ENCODE results near the gene SMPD3. TPM values are rescaled to one million over a fixed set of nuclear protein-coding genes. Genes with fewer than 3 reads are reported as not detected.

The SMPD3 gene
- total and polyA plus RNA-seq, 9 donors = 0.40 to 31.4 (median 2.2) TPM

DNA sequence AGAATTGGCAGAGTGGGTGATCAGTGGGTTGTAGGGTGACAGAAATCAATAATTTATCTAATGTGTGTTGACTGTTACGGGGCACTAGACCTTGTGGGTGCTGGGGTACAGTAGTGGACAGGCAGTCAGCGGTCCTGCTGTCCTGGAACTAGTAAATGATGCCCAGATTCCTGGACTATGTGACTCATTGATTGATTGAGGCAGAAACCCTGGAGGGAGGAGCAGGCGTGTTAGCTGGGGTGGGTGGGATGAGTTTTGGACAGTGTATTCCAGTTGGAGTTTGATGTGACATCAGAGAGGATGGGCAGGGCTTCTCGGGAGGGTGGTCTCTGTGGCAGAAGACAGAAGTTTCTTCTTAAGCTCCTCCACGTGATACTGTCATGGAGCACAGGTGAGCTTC is 113.1 kb downstream of the SMPD3 start:
- H3K36me3 ChIP-seq = no peaks in the 10 kb centered on the region
- no peak overlapping the region for H3K4me3 ChIP-seq
- H3K4me1 ChIP-seq (ENCODE audit: insufficient read depth) = no peaks in the 10 kb centered on the region
- intact Hi-C loops (cut with DNase I) = no loop called here
- no peaks in the 10 kb centered on the region for H3K27me3 ChIP-seq
- TF ChIP-seq POLR2A (IDR thresholded peaks at IDR 0.05) (no peak), EP300 (IDR thresholded peaks at IDR 0.05) (no peak)
- TF ChIP-seq, protein P1, sequence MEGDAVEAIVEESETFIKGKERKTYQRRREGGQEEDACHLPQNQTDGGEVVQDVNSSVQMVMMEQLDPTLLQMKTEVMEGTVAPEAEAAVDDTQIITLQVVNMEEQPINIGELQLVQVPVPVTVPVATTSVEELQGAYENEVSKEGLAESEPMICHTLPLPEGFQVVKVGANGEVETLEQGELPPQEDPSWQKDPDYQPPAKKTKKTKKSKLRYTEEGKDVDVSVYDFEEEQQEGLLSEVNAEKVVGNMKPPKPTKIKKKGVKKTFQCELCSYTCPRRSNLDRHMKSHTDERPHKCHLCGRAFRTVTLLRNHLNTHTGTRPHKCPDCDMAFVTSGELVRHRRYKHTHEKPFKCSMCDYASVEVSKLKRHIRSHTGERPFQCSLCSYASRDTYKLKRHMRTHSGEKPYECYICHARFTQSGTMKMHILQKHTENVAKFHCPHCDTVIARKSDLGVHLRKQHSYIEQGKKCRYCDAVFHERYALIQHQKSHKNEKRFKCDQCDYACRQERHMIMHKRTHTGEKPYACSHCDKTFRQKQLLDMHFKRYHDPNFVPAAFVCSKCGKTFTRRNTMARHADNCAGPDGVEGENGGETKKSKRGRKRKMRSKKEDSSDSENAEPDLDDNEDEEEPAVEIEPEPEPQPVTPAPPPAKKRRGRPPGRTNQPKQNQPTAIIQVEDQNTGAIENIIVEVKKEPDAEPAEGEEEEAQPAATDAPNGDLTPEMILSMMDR (IDR thresholded peaks at IDR 0.05) = no peak
- H3K9me3 ChIP-seq = no peaks in the 10 kb centered on the region
- DNase-seq = no peak
- WGBS, 3 donors = 87 to 95% (median 93%) methylated on average over 5 of the region's 5 CpGs
- no peak overlapping the region for H3K27ac ChIP-seq

DNA sequence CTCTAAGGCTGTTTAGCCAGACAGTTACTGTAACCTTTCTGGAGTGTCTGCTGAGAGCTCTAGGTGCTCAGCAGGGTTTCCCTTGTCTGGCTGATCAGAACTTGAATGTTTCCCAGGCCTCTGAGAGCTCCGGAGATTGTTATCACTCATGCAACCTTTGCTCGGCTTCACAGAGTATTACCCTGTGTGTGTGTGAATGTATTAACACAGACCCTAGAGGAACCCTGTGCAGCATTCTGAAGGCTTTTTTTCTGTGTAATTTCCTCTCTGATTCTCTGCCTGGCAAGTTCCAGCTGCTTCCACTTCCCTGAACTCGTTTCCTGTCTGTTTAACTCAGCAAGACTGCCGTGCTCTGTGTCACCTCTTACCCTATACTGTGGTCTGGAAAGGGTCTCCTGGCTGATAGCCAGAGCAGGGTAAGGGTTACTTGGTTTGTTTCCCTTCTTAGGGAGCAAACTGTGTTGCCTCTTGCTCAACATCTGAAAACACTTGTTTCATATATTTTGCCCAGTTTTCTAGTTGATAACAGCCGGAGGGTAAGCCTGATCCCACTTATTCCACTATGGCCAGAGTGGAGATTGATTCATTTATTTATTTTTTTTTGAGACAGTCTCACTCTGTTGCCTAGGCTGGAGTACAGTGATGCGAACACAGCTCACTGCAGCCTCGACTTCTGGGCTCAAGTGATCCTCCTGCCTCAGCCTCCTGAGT is 115.7 kb downstream of the SMPD3 start:
- TF ChIP-seq EP300 (IDR thresholded peaks at IDR 0.05) = no peak
- TF ChIP-seq POLR2A (IDR thresholded peaks at IDR 0.05) = no peak
- TF ChIP-seq, protein P1 (IDR thresholded peaks at IDR 0.05) = no peak
- no peaks in the 10 kb centered on the region for H3K27me3 ChIP-seq
- no peak overlapping the region for H3K4me3 ChIP-seq
- no peak for DNase-seq
- no peaks in the 10 kb centered on the region for H3K36me3 ChIP-seq
- H3K4me1 ChIP-seq (ENCODE audit: insufficient read depth) = no peaks in the 10 kb centered on the region
- 49 to 69% (median 59%) methylated on average over 7 of the region's 7 CpGs for WGBS, 3 donors
- no peaks in the 10 kb centered on the region for H3K9me3 ChIP-seq
- H3K27ac ChIP-seq = no peak overlapping the region
- intact Hi-C loops (cut with DNase I) = no loop called here

DNA sequence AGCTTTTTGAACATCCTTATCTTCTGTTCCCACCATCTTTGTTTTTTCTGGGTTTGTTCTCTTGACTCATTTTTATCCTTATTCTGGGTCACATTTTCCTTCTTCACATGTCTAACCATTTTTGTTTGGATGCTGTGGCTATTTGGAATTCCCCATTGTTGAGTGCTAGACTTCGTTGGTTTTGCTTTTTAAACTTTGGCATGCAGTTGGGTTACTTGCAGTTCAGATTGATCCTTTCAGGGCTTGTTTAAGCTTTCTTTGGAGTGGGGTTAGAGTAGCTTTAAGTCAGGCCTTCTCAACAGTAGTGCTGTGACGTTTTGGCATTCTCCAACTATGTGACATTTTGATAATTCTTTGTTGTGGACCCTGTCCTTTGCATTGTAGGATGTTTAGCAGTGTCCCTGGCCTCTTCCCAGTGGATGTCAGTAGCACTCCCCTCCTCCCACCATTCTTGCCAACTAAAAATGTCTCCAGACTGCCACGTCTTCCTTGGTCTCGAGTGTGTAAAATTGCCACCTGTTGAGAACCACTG is 116.4 kb downstream of the SMPD3 start:
- DNase-seq = no peak
- H3K4me3 ChIP-seq = no peak overlapping the region
- H3K36me3 ChIP-seq = no peaks in the 10 kb centered on the region
- H3K4me1 ChIP-seq (ENCODE audit: insufficient read depth) = no peaks in the 10 kb centered on the region
- H3K27ac ChIP-seq = no peak overlapping the region
- no peaks in the 10 kb centered on the region for H3K9me3 ChIP-seq
- TF ChIP-seq POLR2A (IDR thresholded peaks at IDR 0.05) (no peak), EP300 (IDR thresholded peaks at IDR 0.05) (no peak)
- H3K27me3 ChIP-seq = no peaks in the 10 kb centered on the region
- intact Hi-C loops (cut with DNase I) = no loop called here
- 20 to 40% (median 36%) methylated on average over 4 of the region's 4 CpGs for WGBS, 3 donors

DNA sequence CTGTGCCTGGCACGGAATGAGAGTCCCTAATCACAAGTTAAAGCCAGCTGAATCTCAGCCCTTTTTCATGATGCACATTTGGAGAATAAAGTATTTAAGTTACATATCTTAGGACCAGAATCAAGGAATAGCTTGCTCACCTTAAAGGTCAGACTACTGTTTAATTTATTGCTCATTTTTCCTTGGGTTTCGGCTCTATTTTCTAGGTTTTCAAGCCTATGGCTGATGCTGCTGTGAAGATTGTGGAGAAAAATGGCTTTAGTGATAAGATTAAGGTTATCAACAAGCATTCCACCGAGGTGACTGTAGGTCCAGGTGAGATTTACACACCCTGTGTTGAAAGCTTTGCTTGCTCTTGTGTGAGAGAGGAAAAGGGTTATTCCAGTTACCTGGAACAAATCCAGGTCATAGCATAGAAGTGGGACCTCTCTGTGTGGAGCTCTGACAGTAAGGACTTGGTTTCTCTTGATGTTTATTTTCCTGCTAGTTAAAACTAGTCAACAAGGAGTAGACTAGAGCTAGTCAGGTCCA is 119.4 kb downstream of the SMPD3 start:
- no peak for DNase-seq
- no peak overlapping the region for H3K27ac ChIP-seq
- H3K36me3 ChIP-seq = no peaks in the 10 kb centered on the region
- H3K4me3 ChIP-seq = no peak overlapping the region
- WGBS, 3 donors = 34 to 36% (median 35%) methylated on average over 3 of the region's 3 CpGs
- no peaks in the 10 kb centered on the region for H3K27me3 ChIP-seq
- no peaks in the 10 kb centered on the region for H3K9me3 ChIP-seq
- H3K4me1 ChIP-seq (ENCODE audit: insufficient read depth) = no peaks in the 10 kb centered on the region
- intact Hi-C loops (cut with DNase I) = loop anchor here (5.0 kb wide), 1 partner anchor 67 kb away; the partner anchor contains the start of gene SLC7A6 (in 4 of the 4)
- TF ChIP-seq, protein P1 (IDR thresholded peaks at IDR 0.05) = no peak
